AG10803 (cell line): Measurements from ENCODE around the gene TCP1.

ENCODE experiments used
- DNase-seq: peaks from one replicate; pipeline ENCODE4 v3.0.0; 2010; ENCODE audit warnings: low read depth
- H3K4me3 ChIP-seq: 2 replicates; pipeline ENCODE4 v1.5.1; 2011; ENCODE audit warnings: mild to moderate bottlenecking, low read length, control low read depth
- TF ChIP-seq, protein P1 (sequence below): conservative IDR thresholded peaks from 2 replicates; pipeline ENCODE4 v1.5.1; 2011; ENCODE audit warnings: mild to moderate bottlenecking, low read length, control low read depth, inconsistent platforms

TCP1 gene

DNA sequence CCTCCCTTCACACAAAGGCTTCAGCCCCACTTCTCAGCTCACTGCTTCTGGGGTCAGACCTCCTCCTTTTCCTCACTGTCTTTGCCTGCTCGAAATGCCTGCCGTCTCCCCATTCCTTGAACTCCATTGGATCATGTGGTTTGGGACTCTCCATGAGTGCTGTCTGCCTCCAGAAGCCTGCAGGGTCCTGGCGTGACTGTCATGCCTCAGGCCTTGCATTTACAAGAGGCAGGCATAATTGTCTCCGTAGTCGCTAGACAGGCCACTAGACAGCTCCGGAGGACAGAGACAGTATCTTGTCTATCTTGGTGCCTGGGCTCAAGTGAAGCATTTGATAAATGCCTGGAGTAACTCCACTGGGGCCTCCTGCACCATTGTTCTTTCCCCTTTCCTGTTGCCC lies 26.0 kb upstream of the TCP1 start:
- TF ChIP-seq, protein P1, sequence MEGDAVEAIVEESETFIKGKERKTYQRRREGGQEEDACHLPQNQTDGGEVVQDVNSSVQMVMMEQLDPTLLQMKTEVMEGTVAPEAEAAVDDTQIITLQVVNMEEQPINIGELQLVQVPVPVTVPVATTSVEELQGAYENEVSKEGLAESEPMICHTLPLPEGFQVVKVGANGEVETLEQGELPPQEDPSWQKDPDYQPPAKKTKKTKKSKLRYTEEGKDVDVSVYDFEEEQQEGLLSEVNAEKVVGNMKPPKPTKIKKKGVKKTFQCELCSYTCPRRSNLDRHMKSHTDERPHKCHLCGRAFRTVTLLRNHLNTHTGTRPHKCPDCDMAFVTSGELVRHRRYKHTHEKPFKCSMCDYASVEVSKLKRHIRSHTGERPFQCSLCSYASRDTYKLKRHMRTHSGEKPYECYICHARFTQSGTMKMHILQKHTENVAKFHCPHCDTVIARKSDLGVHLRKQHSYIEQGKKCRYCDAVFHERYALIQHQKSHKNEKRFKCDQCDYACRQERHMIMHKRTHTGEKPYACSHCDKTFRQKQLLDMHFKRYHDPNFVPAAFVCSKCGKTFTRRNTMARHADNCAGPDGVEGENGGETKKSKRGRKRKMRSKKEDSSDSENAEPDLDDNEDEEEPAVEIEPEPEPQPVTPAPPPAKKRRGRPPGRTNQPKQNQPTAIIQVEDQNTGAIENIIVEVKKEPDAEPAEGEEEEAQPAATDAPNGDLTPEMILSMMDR: no peak
- DNase-seq: no peak
- no peak overlapping the region for H3K4me3 ChIP-seq

DNA sequence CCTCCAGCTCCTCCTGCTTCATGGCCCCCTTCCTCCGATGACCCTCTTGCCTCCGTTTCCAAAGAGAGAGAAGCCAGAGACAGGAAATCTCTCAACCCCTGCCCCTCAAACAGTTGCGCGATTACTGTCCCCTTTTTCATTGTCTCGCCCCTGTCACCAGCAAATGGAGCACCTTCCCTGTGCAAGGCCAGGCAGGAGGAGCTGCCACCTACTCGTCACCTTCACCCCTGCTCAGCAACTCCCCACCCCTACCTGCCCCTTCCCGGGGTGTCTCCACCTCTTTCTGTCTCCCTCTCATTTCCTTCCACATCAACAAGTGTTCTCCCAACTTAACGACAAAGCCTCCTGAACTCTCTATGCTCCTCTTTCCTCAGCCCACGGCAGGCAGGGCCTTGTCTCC lies 24.4 kb upstream of the TCP1 start:
- TF ChIP-seq, protein P1: no peak
- DNase-seq: no peak

DNA sequence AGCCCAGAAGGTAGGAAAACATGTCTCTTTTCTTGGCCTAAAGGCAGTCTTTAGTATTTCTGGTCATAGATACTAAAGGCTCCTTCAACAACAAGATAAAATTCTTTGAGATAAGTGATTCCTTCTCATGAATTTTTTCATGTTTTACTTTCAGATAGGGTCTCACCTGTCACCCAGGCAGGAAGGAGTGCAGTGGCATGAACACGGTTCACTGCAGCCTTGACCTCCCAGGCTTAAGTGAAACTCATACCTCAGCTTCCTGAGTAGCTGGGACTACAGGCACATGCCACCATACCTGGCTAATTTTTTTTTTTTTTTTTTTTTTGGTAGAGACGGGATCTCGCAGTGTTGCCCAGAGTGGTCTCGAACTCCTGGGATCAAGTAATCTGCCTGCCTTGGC lies 19.7 kb upstream of the TCP1 start:
- TF ChIP-seq, protein P1: no peak
- DNase-seq: no peak
- no peak overlapping the region for H3K4me3 ChIP-seq

More for the DNA sequence above, 24.4 kb upstream of the TCP1 start:
- no peak overlapping the region for H3K4me3 ChIP-seq

DNA sequence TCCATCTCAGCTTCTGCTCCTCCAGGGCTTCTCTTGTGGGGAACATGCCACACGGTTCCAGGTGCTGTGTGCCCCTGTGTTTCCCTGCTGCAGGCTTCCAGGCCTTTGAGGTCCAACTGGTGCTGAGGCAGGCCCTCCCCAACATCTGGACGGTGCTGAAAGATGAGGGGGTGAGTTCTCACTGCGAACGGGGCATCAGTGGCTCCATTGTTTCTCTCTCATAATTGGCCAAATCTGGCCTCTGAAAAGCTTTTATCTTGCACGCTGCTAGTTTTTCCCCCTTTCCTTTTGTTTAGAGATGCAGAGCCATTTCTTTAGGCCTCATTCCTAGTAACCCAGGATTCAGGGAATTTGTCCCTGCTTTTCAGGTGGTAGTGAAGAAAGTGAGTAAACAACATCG lies 19.2 kb upstream of the TCP1 start:
- TF ChIP-seq, protein P1: no peak
- no peak overlapping the region for H3K4me3 ChIP-seq
- no peak for DNase-seq

DNA sequence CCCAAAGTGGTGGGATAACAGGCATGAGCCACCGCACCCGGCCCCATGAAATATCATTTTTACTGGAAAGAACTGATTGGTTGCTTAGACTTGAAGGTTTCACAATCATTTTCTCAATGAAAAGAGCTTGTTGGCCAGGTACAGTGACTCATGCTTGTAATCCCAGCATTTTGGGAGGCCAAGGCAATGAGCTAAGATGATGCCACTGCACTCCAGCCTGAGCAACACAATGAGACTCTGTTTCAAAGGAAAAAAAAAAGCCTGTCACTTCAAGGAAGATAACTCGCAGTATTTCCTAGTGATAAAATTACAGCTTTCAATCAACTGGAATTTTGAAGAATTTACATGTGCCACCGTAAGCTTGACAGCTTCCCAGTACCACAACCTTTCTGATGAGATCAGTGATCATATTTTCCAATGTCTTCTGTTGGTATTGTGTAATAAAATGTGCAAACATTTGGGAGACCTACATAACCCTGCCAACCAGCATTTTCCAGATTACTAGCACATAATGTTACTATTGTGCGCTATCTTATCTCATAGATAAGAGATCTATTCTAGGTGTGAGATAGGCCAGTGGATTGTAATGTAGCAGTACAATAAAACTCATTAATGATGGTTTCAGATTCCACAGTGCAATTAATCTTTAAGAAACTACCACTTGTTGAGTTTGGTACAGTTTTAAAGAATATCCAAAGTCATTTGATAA lies 17.9 kb upstream of the TCP1 start:
- no peak for DNase-seq
- TF ChIP-seq, protein P1: no peak
- no peak overlapping the region for H3K4me3 ChIP-seq

DNA sequence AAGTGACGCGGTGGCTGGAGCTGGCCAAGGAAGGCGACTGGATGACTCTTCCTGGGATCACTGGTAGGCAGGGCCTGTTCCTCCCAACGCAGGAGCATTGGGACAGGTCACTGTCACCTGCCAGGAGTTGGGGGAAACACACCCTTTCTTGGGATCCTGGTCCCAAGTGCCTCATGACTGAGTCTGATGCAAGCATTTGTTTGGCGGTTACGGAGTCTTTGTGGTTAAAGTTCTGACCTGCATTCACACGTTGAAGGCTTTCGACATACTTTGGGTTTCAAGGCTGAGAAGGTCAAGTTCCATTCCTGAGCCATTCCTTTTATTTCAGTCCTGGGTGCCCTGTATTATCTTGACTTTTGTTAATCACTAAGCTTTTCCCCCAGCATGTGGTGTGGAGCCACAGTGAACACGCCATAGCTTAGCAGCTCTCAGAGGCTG lies 16.6 kb upstream of the TCP1 start:
- TF ChIP-seq, protein P1: no peak
- peak; percentile 9 for DNase-seq
- no peak overlapping the region for H3K4me3 ChIP-seq

DNA sequence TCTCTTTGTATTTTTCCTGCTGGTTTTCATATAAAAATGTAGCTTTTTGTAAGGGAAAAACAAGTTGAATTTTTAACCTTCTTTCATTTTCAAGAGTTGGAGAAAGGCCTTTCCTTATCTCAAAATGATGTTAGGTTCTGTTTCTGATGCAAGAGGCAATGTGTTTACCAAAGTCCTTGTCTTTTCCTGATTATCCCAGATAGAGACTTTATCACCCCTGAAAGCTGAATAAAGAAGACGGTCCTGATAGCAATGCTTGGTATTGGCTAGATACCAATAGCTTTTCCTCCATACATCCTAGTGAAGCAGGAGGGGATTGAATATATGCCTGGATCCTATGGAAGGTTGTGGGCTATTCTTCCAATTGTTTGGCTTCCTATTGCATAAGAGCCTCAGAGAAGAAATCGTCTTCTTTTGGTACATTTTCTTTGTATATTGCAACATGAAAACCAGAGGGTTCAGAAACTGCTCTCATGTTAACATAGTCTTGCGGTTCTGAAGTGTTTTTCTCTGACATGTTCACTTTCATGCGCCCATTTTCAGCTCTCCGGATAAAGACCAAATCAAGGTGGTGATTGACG lies 16.1 kb upstream of the TCP1 start:
- no peak for DNase-seq
- H3K4me3 ChIP-seq: no peak overlapping the region
- TF ChIP-seq, protein P1: no peak
